Colonic mucosa (tissue), 4 donors: Measurements from ENCODE around the gene HACD2. TPM values are rescaled to one million over a fixed set of nuclear protein-coding genes. Genes with fewer than 3 reads are reported as not detected.
A peak's percentile ranks its signal among the peaks of the same experiment; 100 is the strongest.

Source experiments
- DNase-seq: peaks from one replicate; pipeline ENCODE4 v3.0.0-alpha.2; 2020
- H3K27ac ChIP-seq: fragments of 200-600 bp; one replicate; pipeline ENCODE4 v1.8.0; 2021
- H3K27me3 ChIP-seq: fragments of 200-600 bp; one replicate; pipeline ENCODE4 v1.8.0; 2021
- H3K36me3 ChIP-seq: fragments of 200-600 bp; one replicate; pipeline ENCODE4 v1.8.0; 2021
- H3K4me1 ChIP-seq: fragments of 200-600 bp; one replicate; pipeline ENCODE4 v1.8.0; 2021; ENCODE audit warnings: mild to moderate bottlenecking
- H3K4me3 ChIP-seq: fragments of 200-600 bp; one replicate; pipeline ENCODE4 v1.8.0; 2021
- H3K9ac ChIP-seq, 2 donors: one replicate each; pipeline ENCODE4 v1.7.0; 2013; ENCODE audit warnings: control low read depth in 2 of 2, low read depth in 2 of 2, low read length in 2 of 2
- H3K9me3 ChIP-seq: fragments of 200-600 bp; one replicate; pipeline ENCODE4 v1.8.0; 2021
- intact Hi-C: fragments of 100-400 bp; cut with DNase I; formaldehyde crosslinking; loops from one replicate; pipeline ENCODE4 v1.14.1; 2022
- total RNA-seq, 2 donors: library from RNA; stranded (reverse); fragmentation: NEBNext Ultra II Directional in 1 of 2; extraction: Animal tissue kit (Norgen Biotek cat#: 25700) in 1 of 2; gene quantifications; one replicate each; pipeline ENCODE4 v1.2.1, GENCODE V29; 2021
- TF ChIP-seq, protein P1 (sequence below): fragments of 200-600 bp; IDR thresholded peaks from one replicate; pipeline ENCODE4 v1.8.0; 2022; ENCODE audit warnings: antibody characterized with exemption, mild to moderate bottlenecking
- donor health status: healthy.
- donor health status: DM: no; HTN: no; CAD: no.
- donor health status: DM: no; HTN: no; CAD: no.

The HACD2 gene
- total RNA-seq, 2 donors from 2014 or later = 60.3 to 61.2 TPM

DNA sequence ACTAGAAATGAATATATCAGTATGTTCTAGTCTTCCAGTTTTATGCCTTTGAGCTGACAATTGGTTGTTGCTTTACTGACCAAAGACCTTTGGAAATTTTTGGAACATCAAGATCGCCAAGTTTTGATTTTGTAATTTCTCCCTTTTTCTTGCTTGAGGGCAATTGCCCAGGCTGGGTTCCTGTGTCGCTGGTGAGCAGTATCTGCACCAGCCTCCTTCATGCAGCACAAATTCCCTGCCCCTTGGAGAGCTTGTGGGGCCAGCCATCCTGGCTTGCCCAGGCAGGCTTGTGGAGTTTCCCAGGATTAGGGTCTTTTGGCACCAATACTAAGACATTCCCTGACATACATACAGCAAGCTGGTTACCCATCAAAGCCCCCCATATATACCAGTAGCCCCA lies 37.9 kb upstream of the HACD2 start:
- no peaks in the 10 kb centered on the region for H3K4me1 ChIP-seq

DNA sequence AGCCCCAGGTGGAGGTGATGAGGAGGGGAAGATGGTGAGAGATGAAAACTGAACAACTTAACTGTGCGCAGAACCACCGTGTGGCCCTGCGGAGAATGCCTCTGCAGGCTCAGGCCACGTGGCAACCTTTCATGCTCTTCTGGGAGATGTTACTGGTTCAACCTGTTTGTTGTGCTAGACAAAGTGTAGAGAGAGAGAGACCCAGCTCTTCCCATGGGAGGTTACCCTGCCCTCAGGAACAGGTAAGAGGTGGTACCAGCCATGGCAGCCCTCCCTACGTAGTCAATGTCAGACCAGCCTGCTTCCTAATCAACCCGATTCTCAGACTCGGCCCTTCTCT lies 37.0 kb upstream of the HACD2 start:
- no peak for DNase-seq
- no peaks in the 10 kb centered on the region for H3K27me3 ChIP-seq
- TF ChIP-seq, protein P1, sequence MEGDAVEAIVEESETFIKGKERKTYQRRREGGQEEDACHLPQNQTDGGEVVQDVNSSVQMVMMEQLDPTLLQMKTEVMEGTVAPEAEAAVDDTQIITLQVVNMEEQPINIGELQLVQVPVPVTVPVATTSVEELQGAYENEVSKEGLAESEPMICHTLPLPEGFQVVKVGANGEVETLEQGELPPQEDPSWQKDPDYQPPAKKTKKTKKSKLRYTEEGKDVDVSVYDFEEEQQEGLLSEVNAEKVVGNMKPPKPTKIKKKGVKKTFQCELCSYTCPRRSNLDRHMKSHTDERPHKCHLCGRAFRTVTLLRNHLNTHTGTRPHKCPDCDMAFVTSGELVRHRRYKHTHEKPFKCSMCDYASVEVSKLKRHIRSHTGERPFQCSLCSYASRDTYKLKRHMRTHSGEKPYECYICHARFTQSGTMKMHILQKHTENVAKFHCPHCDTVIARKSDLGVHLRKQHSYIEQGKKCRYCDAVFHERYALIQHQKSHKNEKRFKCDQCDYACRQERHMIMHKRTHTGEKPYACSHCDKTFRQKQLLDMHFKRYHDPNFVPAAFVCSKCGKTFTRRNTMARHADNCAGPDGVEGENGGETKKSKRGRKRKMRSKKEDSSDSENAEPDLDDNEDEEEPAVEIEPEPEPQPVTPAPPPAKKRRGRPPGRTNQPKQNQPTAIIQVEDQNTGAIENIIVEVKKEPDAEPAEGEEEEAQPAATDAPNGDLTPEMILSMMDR = no peak
- no peak overlapping the region for H3K9ac ChIP-seq
- H3K27ac ChIP-seq = no peak overlapping the region
- no peaks in the 10 kb centered on the region for H3K9me3 ChIP-seq
- intact Hi-C loops = no loop called here
- no peaks in the 10 kb centered on the region for H3K4me1 ChIP-seq
- H3K36me3 ChIP-seq = no peaks in the 10 kb centered on the region
- H3K4me3 ChIP-seq = no peak overlapping the region

More for the DNA sequence above, 37.9 kb upstream of the HACD2 start:
- H3K4me3 ChIP-seq = no peak overlapping the region
- H3K9me3 ChIP-seq = no peaks in the 10 kb centered on the region
- no peak for DNase-seq
- H3K9ac ChIP-seq = no peak overlapping the region
- H3K27ac ChIP-seq = no peak overlapping the region
- H3K27me3 ChIP-seq = no peaks in the 10 kb centered on the region
- H3K36me3 ChIP-seq = no peaks in the 10 kb centered on the region
- intact Hi-C loops = no loop called here
- TF ChIP-seq, protein P1 = no peak

DNA sequence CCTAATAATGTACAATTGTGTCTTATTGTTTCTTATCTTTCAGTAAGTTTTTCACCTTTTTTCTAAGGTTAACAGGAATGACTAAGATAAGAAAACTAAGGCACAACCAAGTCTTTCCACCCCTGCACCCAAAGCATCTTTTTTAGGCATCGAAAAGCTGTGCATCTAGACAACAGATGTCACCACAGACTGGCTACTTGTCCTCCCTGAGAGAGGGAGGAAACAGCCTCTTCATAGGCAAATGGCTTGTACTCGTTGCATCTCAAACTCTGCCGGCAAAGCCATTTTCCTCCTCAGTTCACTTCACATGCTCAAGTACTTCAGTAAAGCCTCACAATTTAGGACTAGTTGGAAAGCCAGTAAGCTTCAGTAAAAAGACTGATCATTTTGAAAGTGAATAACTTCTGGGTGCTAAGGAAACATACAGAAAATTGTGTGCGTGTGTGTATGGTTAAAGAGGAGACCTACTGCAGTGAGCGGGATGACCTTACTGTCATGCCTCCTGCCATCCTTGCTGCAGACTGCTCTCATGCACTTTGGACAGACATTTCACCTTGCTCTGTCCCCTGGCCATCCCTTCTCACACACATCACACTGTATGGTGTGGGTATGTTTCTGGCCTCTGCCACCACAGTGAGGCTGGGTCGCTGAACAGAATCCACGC lies 36.5 kb upstream of the HACD2 start:
- H3K4me3 ChIP-seq = no peak overlapping the region
- H3K9me3 ChIP-seq = no peaks in the 10 kb centered on the region
- H3K4me1 ChIP-seq = no peaks in the 10 kb centered on the region
- intact Hi-C loops = no loop called here
- TF ChIP-seq, protein P1 = no peak
- no peak for DNase-seq
- no peaks in the 10 kb centered on the region for H3K27me3 ChIP-seq
- H3K9ac ChIP-seq = no peak overlapping the region
- peak overlapping the region; percentile 1 for H3K27ac ChIP-seq
- no peaks in the 10 kb centered on the region for H3K36me3 ChIP-seq

DNA sequence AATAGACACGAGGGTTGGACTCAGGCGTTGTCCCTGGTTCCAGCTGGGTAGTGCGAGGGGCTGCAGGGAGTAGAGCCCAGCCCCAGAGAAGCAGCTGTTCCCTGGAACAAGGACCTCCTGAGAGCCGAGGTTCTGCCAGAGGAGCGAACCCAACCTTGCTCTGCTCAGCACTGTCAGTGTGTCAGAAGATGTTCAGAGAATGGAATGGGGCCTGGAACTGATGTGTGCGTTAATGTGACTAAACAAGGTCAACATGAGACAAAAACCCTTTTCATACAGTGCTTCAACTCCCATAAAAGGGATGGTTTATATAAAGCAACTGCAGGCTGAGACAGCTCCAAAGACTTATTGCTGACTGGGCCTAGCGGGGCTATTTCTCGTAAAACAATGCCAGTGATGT lies 35.5 kb upstream of the HACD2 start:
- Histone ChIP-seq H3K4me1 (no peaks in the 10 kb centered on the region), H3K27me3 (no peaks in the 10 kb centered on the region), H3K36me3 (no peaks in the 10 kb centered on the region), H3K9me3 (no peaks in the 10 kb centered on the region), H3K27ac (peak overlapping the region; percentile 34), H3K4me3 (peak overlapping the region; percentile 6), H3K9ac (peak overlapping the region in 1 of 2 donors; percentile 37)
- intact Hi-C loops = no loop called here
- no peak for DNase-seq
- TF ChIP-seq, protein P1 = no peak

DNA sequence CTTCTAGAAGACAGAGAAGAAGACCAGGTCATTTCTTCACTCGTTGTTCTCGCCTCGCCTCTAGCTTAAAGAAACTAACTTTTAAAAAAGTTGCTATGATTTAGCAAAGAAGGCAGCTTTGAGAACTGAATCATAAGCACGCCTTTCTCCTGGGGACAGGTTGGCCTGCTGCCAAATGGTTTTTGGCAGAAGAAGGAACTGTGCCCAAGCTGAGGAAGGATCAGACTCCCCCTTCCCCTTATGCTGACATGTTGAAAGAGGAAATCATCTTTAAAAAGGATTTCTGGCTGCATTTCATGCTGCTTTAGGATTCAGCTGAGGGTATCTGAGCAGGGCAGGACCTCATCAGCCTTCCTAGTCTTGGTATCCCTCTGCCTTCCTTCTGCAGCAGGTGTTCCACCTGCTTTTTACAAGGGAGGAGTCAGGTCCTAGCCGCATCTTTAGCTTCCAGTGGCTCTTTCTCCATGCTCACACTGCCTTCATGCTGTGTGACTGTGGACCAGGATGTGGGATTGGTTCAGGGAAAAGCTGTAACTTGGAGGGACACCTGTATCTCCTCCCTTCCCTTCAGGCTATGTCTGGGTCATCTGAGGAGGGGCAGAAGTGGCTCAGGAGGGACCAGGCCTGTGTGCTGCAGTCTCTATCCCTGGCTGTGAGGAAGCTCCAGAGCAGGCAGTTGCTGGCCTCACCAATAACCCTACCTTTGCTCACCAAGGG lies 34.1 kb upstream of the HACD2 start:
- DNase-seq = peak; percentile 53
- Histone ChIP-seq H3K9ac (peak overlapping the region in 1 of 2 donors; percentile 43), H3K4me3 (peak overlapping the region; percentile 6), H3K27me3 (no peaks in the 10 kb centered on the region), H3K27ac (peak overlapping the region; percentile 34), H3K36me3 (no peaks in the 10 kb centered on the region), H3K4me1 (no peaks in the 10 kb centered on the region), H3K9me3 (no peaks in the 10 kb centered on the region)
- TF ChIP-seq, protein P1 = no peak
- intact Hi-C loops = no loop called here
